Measurements from ENCODE around the gene ZBTB48. TPM values are rescaled to one million over a fixed set of nuclear protein-coding genes. Genes with fewer than 3 reads are reported as not detected.
A peak's percentile ranks its signal among the peaks of the same experiment; 100 is the strongest.
"Not testable (repeated sequence)": the region's sequence is repeated elsewhere in the genome, so short reads cannot be mapped to it uniquely, and the experiment has no call there.

The ZBTB48 gene
- total RNA-seq, 1 donor from 2014 or later, result 10.4 TPM

DNA sequence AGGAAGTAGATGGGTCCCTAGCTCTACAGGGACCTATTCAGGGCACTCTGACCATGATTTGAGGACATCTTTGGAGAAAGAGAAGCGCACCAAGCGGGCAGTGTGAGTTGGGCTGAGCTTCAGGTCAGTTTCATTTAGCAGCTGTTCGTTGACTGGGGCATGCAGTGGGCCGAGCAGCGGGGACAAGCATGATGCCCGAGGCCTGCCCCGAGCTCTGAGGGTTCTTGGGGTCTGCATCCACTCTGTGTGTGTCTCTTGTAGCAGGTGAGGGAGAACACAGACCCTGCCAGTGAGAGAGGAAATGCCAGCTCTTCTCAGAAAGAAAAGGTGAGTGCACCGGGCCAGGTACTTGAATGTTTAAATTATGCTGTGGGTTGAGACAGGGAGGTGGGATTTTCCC lies 50.2 kb downstream of the ZBTB48 start:
- Histone ChIP-seq H3K4me1 (ENCODE audit: control insufficient read depth in 3 of 3, insufficient read depth in 3 of 3, low read length in 3 of 3) (peaks cover 6 to 28% (median 23%) of the 10 kb centered on the region in 3 donors), H3K27ac (ENCODE audit: low read depth, low read length) (no peak overlapping the region), H3K36me3 (ENCODE audit: control insufficient read depth in 3 of 3, insufficient read depth in 3 of 3, low read length in 3 of 3) (peaks cover 49 to 63% (median 52%) of the 10 kb centered on the region in 3 donors)

DNA sequence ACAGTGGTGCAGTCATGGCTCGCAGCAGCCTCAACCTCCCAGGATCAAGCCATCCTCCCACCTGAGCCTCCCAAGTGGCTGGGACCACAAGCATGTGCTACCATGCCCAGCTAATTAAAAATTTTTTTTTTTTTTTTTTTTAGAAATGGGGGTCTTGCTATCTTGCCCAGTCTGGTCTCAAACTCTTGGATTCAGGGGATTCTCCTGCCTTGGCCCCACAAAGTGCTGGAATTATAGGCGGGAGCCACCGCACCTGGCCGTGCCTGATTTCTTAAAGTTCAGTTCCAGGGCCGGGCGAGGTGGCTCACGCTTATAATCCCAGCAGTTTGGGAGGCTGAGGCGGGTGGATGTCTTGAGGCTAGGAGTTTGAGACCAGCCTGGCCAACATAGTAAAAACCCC lies 51.3 kb downstream of the ZBTB48 start:
- H3K4me1 ChIP-seq (ENCODE audit: control insufficient read depth in 3 of 3, insufficient read depth in 3 of 3, low read length in 3 of 3), result peaks cover 3 to 22% (median 18%) of the 10 kb centered on the region in 3 donors

More for the DNA sequence above, 50.2 kb downstream of the ZBTB48 start:
- no peak overlapping the region for H3K4me3 ChIP-seq (ENCODE audit: low read length in 3 of 3)
- no peaks in the 10 kb centered on the region for H3K9me3 ChIP-seq (ENCODE audit: control insufficient read depth in 3 of 3, low read length in 3 of 3)
- H3K27me3 ChIP-seq (ENCODE audit: control insufficient read depth in 3 of 3, insufficient read depth in 3 of 3, low read length in 3 of 3), result no peaks in the 10 kb centered on the region
- H3K9ac ChIP-seq (ENCODE audit: low read depth in 1 of 3, low read length in 3 of 3), result peak overlapping the region in 1 of 3 donors; percentile 25

DNA sequence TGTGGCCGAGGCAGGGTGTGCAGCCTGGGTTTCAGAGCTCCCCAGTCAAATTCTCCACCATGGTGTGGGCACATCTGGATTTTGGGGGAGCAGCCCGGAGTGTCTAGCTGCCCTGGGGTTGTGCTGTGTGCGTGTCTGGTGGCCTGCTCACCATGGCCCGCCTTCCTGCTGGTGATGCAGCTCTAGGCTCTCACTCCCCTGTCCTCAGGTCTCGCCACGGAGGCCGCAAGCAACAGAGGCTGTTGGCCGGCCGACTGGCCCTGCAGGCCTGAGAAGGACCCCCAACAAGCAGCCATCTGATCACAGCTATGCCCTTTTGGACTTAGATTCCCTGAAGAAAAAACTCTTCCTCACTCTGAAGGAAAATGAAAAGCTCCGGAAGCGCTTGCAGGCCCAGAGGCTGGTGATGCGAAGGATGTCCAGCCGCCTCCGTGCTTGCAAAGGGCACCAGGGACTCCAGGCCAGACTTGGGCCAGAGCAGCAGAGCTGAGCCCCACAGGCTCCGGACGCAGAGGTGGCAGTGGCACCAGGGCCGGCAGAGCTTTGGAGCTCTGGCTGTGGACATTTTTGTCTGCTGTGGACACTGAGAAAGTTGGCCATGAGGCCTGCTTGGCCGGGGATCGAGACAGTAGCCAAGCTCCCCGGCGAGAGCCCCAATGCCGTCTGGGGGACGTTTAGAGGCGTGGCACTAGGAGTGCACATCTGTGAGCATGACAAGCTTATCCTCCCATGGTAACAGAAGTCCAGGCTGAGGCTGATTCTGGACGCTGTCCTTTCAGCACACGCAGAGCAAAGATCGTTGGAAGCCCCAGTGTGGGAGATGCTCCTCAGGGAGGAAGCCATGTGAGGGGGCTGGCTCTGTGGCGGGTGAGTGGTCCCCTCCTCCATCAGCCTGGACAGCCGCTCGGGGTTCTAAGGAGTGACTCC lies 53.1 kb downstream of the ZBTB48 start:
- Histone ChIP-seq H3K9ac (ENCODE audit: low read depth in 1 of 3, low read length in 3 of 3) (no peak overlapping the region), H3K27ac (ENCODE audit: low read depth, low read length) (no peak overlapping the region), H3K4me1 (ENCODE audit: control insufficient read depth in 3 of 3, insufficient read depth in 3 of 3, low read length in 3 of 3) (peaks cover 0 to 12% (median 12%) of the 10 kb centered on the region in 3 donors), H3K4me3 (ENCODE audit: low read length in 3 of 3) (no peak overlapping the region), H3K27me3 (ENCODE audit: control insufficient read depth in 3 of 3, insufficient read depth in 3 of 3, low read length in 3 of 3) (no peaks in the 10 kb centered on the region), H3K9me3 (ENCODE audit: control insufficient read depth in 3 of 3, low read length in 3 of 3) (no peaks in the 10 kb centered on the region), H3K36me3 (ENCODE audit: control insufficient read depth in 3 of 3, insufficient read depth in 3 of 3, low read length in 3 of 3) (peaks cover 69 to 82% (median 70%) of the 10 kb centered on the region in 3 donors)

More for the DNA sequence above, 51.3 kb downstream of the ZBTB48 start:
- Histone ChIP-seq H3K4me3 (ENCODE audit: low read length in 3 of 3) (no peak overlapping the region), H3K27me3 (ENCODE audit: control insufficient read depth in 3 of 3, insufficient read depth in 3 of 3, low read length in 3 of 3) (no peaks in the 10 kb centered on the region), H3K9ac (ENCODE audit: low read depth in 1 of 3, low read length in 3 of 3) (no peak overlapping the region), H3K27ac (ENCODE audit: low read depth, low read length) (no peak overlapping the region), H3K9me3 (ENCODE audit: control insufficient read depth in 3 of 3, low read length in 3 of 3) (no peaks in the 10 kb centered on the region), H3K36me3 (ENCODE audit: control insufficient read depth in 3 of 3, insufficient read depth in 3 of 3, low read length in 3 of 3) (peaks cover 53 to 72% (median 63%) of the 10 kb centered on the region in 3 donors)

DNA sequence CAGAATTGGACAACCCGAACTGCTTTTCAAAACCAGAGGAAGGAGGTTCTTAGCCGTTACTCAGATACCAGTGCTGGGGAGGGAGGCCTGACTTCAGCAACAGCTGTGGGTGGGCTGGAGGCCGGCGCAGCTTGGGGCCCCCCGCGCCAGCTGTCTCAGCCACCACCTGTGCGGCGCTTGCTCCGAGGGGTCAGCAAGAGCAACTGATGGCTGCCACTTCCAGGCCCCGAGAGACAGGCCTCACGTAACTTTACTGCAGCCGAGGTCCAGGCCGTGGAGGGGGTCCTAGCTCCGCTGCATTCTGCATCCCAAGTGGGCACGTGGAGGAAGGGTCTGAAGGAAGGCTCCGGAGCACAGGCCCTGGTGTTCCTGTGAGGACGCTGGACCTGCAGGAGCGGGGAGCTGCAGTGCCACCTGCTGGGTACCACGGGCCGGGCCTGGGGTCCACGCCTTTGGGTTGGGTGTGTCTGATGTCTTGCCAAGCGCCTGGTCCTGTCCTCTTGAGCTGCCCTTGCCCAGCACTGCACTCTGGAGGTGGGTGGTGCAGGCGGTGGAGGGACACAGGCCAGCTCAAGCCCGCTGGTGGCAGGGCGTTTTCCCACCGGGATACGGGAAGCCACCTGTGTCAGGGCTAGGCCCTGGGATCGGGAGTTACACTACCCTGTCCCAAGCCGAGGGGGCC lies 54.7 kb downstream of the ZBTB48 start:
- Histone ChIP-seq H3K9me3 (ENCODE audit: control insufficient read depth in 3 of 3, low read length in 3 of 3) (no peaks in the 10 kb centered on the region), H3K4me1 (ENCODE audit: control insufficient read depth in 3 of 3, insufficient read depth in 3 of 3, low read length in 3 of 3) (peaks cover 0 to 10% (median 7%) of the 10 kb centered on the region in 3 donors), H3K36me3 (ENCODE audit: control insufficient read depth in 3 of 3, insufficient read depth in 3 of 3, low read length in 3 of 3) (peaks cover 62 to 76% (median 64%) of the 10 kb centered on the region in 3 donors), H3K9ac (ENCODE audit: low read depth in 1 of 3, low read length in 3 of 3) (peak overlapping the region in 1 of 3 donors; percentile 33), H3K4me3 (ENCODE audit: low read length in 3 of 3) (no peak overlapping the region), H3K27ac (ENCODE audit: low read depth, low read length) (no peak overlapping the region), H3K27me3 (ENCODE audit: control insufficient read depth in 3 of 3, insufficient read depth in 3 of 3, low read length in 3 of 3) (no peaks in the 10 kb centered on the region)

DNA sequence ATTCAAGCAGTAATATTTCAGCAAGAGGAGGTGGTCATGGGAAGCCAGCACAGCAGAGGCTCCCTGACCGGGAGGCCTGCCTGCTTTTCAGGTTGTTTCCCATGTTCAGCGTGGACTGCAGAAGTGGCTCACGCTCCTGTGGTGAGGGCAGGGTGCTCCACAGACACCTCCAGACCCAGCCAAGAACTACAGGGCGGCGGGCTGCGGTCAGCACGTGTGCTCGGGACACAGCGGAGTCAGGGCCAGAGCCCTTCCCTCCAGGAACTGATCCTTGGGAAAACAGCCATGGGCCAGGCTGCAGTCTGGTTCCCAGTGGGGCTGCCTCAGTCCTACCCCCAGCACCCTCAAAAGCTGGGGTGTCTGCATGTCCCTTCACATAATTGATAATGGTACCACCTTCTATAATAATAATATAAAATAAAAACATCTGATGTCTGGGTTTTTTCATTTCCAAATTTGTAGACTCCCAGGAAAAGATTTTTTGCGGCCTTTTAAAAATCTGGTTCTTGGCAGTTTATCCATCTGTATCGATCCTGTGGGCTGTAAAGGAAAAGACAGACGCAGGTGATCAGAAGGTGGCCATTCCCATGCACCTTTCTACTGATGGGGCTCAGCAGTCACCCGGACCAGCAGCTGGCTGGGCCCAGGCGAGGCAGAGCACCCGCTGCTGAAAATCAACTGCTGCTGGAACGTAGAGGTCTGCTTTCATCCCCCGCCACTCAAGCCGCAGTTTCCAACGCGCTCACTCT lies 55.5 kb downstream of the ZBTB48 start:
- no peaks in the 10 kb centered on the region for H3K9me3 ChIP-seq (ENCODE audit: control insufficient read depth in 3 of 3, low read length in 3 of 3)
- no peak overlapping the region for H3K4me3 ChIP-seq (ENCODE audit: low read length in 3 of 3)
- no peak overlapping the region for H3K27ac ChIP-seq (ENCODE audit: low read depth, low read length)
- H3K27me3 ChIP-seq (ENCODE audit: control insufficient read depth in 3 of 3, insufficient read depth in 3 of 3, low read length in 3 of 3), result no peaks in the 10 kb centered on the region
- H3K9ac ChIP-seq (ENCODE audit: low read depth in 1 of 3, low read length in 3 of 3), result peak overlapping the region in 1 of 3 donors; percentile 33
- peaks cover 0 to 10% (median 7%) of the 10 kb centered on the region in 3 donors for H3K4me1 ChIP-seq (ENCODE audit: control insufficient read depth in 3 of 3, insufficient read depth in 3 of 3, low read length in 3 of 3)
- H3K36me3 ChIP-seq (ENCODE audit: control insufficient read depth in 3 of 3, insufficient read depth in 3 of 3, low read length in 3 of 3), result peaks cover 63 to 76% (median 64%) of the 10 kb centered on the region in 3 donors

DNA sequence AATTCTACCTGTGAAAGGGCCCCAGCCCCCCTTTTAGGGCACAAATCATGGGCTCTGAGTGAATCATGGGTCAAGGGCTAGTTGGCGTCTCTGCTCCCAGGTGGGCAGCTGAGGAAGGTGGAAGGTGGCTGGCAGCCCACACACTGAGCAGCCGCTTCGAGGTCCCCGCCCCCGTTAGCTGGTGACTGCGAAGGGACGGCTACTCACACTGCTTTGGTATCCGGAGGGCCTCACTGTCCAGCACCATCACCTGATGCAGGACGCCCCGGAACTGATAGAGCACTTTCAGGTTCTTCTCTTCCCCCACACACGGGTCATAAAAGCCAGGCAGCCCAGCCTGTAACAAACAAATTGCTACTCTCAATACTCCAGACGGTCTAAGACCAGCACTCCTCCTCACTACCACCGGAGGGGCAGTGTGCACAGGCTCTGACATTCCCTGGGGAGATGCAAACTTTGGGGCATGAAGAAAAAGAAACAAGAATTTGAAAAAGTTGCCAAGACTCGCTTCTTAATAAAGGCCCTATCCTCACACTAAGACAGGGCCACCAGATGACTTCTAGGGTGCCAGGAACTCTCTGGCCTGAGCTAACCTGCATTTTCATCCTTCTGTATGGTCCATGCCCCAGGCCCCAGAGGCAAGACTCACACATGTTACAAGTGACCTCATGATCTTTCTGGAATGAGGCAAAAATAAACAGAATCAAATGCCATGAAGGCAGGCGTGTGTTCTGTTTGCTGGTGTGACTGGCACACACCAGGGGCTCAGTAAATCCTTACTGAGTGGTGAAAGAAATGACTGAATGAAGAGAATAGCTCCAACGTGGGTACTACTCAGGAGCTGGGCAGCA lies 56.3 kb downstream of the ZBTB48 start:
- H3K36me3 ChIP-seq (ENCODE audit: control insufficient read depth in 3 of 3, insufficient read depth in 3 of 3, low read length in 3 of 3), result peaks cover 66 to 69% (median 69%) of the 10 kb centered on the region in 3 donors
- H3K27me3 ChIP-seq (ENCODE audit: control insufficient read depth in 3 of 3, insufficient read depth in 3 of 3, low read length in 3 of 3), result no peaks in the 10 kb centered on the region
- H3K9ac ChIP-seq (ENCODE audit: low read depth in 1 of 3, low read length in 3 of 3), result no peak overlapping the region
- no peak overlapping the region for H3K27ac ChIP-seq (ENCODE audit: low read depth, low read length)
- peaks cover 0 to 10% (median 7%) of the 10 kb centered on the region in 3 donors for H3K4me1 ChIP-seq (ENCODE audit: control insufficient read depth in 3 of 3, insufficient read depth in 3 of 3, low read length in 3 of 3)
- H3K9me3 ChIP-seq (ENCODE audit: control insufficient read depth in 3 of 3, low read length in 3 of 3), result no peaks in the 10 kb centered on the region
- H3K4me3 ChIP-seq (ENCODE audit: low read length in 3 of 3), result no peak overlapping the region

DNA sequence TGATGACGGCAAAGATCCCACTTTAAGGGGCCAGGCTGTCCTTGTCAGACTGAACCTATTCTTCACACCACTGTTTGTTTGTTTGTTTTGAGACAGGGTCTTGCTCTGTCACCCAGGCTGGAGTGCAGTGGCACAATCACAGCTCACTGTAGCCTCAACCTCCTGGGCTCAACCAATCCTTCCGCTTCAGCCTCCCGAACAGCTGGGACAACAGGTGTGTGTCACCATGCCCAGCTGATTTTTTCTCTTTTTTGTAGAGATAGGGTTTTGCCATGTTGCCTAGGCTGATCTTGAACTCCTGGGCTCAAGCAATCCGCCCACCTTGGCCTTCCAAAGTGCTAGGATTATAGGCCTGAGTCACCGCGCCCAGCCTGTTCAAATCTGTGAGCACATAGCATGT lies 57.0 kb downstream of the ZBTB48 start:
- peaks cover 67 to 72% (median 70%) of the 10 kb centered on the region in 3 donors for H3K36me3 ChIP-seq (ENCODE audit: control insufficient read depth in 3 of 3, insufficient read depth in 3 of 3, low read length in 3 of 3)
- H3K27me3 ChIP-seq (ENCODE audit: control insufficient read depth in 3 of 3, insufficient read depth in 3 of 3, low read length in 3 of 3); H3K4me3 ChIP-seq (ENCODE audit: low read length in 3 of 3); H3K27ac ChIP-seq (ENCODE audit: low read depth, low read length); H3K9ac ChIP-seq (ENCODE audit: low read depth in 1 of 3, low read length in 3 of 3); H3K9me3 ChIP-seq (ENCODE audit: control insufficient read depth in 3 of 3, low read length in 3 of 3); H3K4me1 ChIP-seq (ENCODE audit: control insufficient read depth in 3 of 3, insufficient read depth in 3 of 3, low read length in 3 of 3): not testable (repeated sequence)

DNA sequence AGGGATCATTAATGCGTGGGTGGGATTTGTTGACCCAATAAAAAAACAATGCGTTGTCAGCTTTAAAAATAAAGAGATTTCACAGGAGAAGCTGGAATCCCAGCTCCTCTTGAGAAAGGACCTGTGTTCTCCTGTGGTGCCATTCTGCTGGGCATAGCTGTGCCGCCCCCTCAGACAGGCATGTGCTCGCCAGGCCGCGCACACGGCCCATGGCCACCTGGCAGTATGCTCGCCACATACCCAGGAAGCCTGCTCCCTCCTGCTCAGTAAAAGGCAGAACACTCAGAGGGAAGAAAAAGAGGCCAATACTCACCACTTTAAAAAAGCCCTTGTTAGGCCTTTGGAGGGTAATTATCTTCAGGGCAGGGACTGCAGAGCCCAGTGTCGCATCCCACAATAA lies 58.0 kb downstream of the ZBTB48 start:
- Histone ChIP-seq H3K36me3 (ENCODE audit: control insufficient read depth in 3 of 3, insufficient read depth in 3 of 3, low read length in 3 of 3) (peaks cover 68 to 73% (median 71%) of the 10 kb centered on the region in 3 donors), H3K9ac (ENCODE audit: low read depth in 1 of 3, low read length in 3 of 3) (peak overlapping the region in 1 of 3 donors; percentile 33), H3K27ac (ENCODE audit: low read depth, low read length) (no peak overlapping the region), H3K9me3 (ENCODE audit: control insufficient read depth in 3 of 3, low read length in 3 of 3) (no peaks in the 10 kb centered on the region), H3K4me1 (ENCODE audit: control insufficient read depth in 3 of 3, insufficient read depth in 3 of 3, low read length in 3 of 3) (peaks cover 0 to 10% (median 7%) of the 10 kb centered on the region in 3 donors), H3K27me3 (ENCODE audit: control insufficient read depth in 3 of 3, insufficient read depth in 3 of 3, low read length in 3 of 3) (no peaks in the 10 kb centered on the region), H3K4me3 (ENCODE audit: low read length in 3 of 3) (no peak overlapping the region)

DNA sequence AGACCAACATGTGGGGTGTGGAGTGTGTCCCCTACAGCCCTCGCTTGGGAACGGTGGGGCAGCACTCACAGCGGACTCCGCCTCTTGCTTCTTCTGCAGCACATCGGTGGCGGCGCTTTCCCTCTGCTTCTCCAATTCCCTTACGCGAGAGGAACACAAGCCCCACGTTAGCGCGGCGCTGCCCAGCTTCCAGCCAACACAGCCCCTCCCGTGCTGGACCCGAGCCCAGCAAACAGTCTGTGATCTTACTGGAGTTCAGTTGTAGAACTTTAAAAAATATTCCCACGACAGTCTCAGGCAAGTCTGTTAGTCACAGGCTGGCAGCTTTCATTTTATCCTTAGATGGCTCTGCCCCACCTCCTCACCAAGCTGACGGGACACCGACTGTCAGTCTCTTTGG lies 58.4 kb downstream of the ZBTB48 start:
- H3K4me1 ChIP-seq (ENCODE audit: control insufficient read depth in 3 of 3, insufficient read depth in 3 of 3, low read length in 3 of 3), result peaks cover 0 to 10% (median 7%) of the 10 kb centered on the region in 3 donors
- H3K36me3 ChIP-seq (ENCODE audit: control insufficient read depth in 3 of 3, insufficient read depth in 3 of 3, low read length in 3 of 3), result peaks cover 67 to 73% (median 68%) of the 10 kb centered on the region in 3 donors
- no peaks in the 10 kb centered on the region for H3K27me3 ChIP-seq (ENCODE audit: control insufficient read depth in 3 of 3, insufficient read depth in 3 of 3, low read length in 3 of 3)
- H3K4me3 ChIP-seq (ENCODE audit: low read length in 3 of 3), result no peak overlapping the region
- H3K9ac ChIP-seq (ENCODE audit: low read depth in 1 of 3, low read length in 3 of 3), result peak overlapping the region in 1 of 3 donors; percentile 33
- no peak overlapping the region for H3K27ac ChIP-seq (ENCODE audit: low read depth, low read length)
- H3K9me3 ChIP-seq (ENCODE audit: control insufficient read depth in 3 of 3, low read length in 3 of 3), result no peaks in the 10 kb centered on the region
